HepG2 (cell line): ENCODE measurements around the gene UBTF. TPM values are rescaled to one million over a fixed set of nuclear protein-coding genes. Genes with fewer than 3 reads are reported as not detected.
A peak's percentile ranks its signal among the peaks of the same experiment; 100 is the strongest.

ENCODE experiments used
- ARNT2 ChIP-seq: sonication (generic); formaldehyde crosslinking; IDR thresholded peaks from 2 replicates; pipeline ENCODE4 v1.8.0; 2022; ENCODE audit warnings: mild to moderate bottlenecking, low read depth, missing genetic modification reagents, moderate library complexity
- HHEX ChIP-seq: IDR thresholded peaks from 2 replicates; pipeline ENCODE4 v1.6.1; 2016; ENCODE audit warnings: control low read depth
- HNF4G ChIP-seq, 2 experiments: sonication (generic) in 1 of 2; formaldehyde crosslinking in 1 of 2; IDR thresholded peaks; 2 replicates each; pipeline versions ENCODE4 v1.4.0 to v1.6.1; 2011 to 2020; ENCODE audit warnings: borderline replicate concordance in 2 of 2, low read depth in 2 of 2, mild to moderate bottlenecking in 2 of 2, low read length in 1 of 2, missing genetic modification reagents in 1 of 2, moderate library complexity in 1 of 2
- HNRNPLL ChIP-seq: fragments of 200-400 bp; formaldehyde crosslinking; IDR thresholded peaks from 2 replicates; pipeline ENCODE4 v1.6.1; 2017; ENCODE audit warnings: mild to moderate bottlenecking, low read depth, low read length; ENCODE audit not compliant: poor library complexity, severe bottlenecking
- ISL2 ChIP-seq: sonication (generic); formaldehyde crosslinking; IDR thresholded peaks from 2 replicates; pipeline ENCODE4 v1.5.0; 2020; ENCODE audit warnings: missing genetic modification reagents
- KDM1A ChIP-seq: IDR thresholded peaks from 2 replicates; pipeline ENCODE4 v1.6.1; 2016; ENCODE audit warnings: missing compliant biosample characterization
- KLF6 ChIP-seq: IDR thresholded peaks from 2 replicates; pipeline ENCODE4 v1.8.0; 2016; ENCODE audit warnings: missing biosample characterization, missing genetic modification reagents
- TP53 ChIP-seq: sonication (generic); formaldehyde crosslinking; conservative IDR thresholded peaks from 2 replicates; pipeline ENCODE4 v1.4.0; 2020; ENCODE audit warnings: missing genetic modification reagents
- XRCC5 ChIP-seq: fragments of 200-400 bp; formaldehyde crosslinking; optimal IDR thresholded peaks from 2 replicates; pipeline ENCODE3; 2017; ENCODE audit warnings: mild to moderate bottlenecking, low read length
- ZBTB20 ChIP-seq: sonication (generic); formaldehyde crosslinking; IDR thresholded peaks from 2 replicates; pipeline ENCODE4 v1.8.1; 2023; ENCODE audit warnings: missing genetic modification reagents, low read depth, mild to moderate bottlenecking, borderline replicate concordance
- ZFP90 ChIP-seq: sonication (generic); formaldehyde crosslinking; IDR thresholded peaks from 2 replicates; pipeline ENCODE4 v1.8.0; 2022; ENCODE audit warnings: missing genetic modification reagents, mild to moderate bottlenecking, inconsistent platforms, borderline replicate concordance
- ZNF235 ChIP-seq: sonication (generic); formaldehyde crosslinking; IDR thresholded peaks from 2 replicates; pipeline ENCODE4 v1.8.1; 2023; ENCODE audit warnings: mild to moderate bottlenecking, missing genetic modification reagents, borderline replicate concordance
- ZNF383 ChIP-seq: sonication (generic); formaldehyde crosslinking; IDR thresholded peaks from 2 replicates; pipeline ENCODE4 v1.4.0; 2020; ENCODE audit warnings: missing genetic modification reagents, mild to moderate bottlenecking, borderline replicate concordance
- polyA plus RNA-seq, 8 experiments: library from polyadenylated mRNA; depleted of rRNA in 3 of 8; stranded (reverse) in 7 of 8; unstranded in 1 of 8; fragments of >200 nt; fragmentation: Illumina TruSeq in 4 of 8; extraction: Trizol in 4 of 8; gene quantifications; 2 replicates each; pipeline versions ENCODE4 v1.2.1 to v1.2.3, GENCODE V29; 2011 to 2016; ENCODE audit warnings: low read depth in 4 of 8, missing spikeins in 1 of 8, mixed read lengths in 1 of 8; ENCODE audit not compliant: insufficient read depth in 1 of 8
- total RNA-seq, 5 experiments: library from RNA; depleted of rRNA; stranded (reverse); fragments of >200 nt; fragmentation: Illumina TruSeq; extraction: Trizol; gene quantifications; 2 replicates each; pipeline ENCODE4 v1.2.3, GENCODE V29; 2016; ENCODE audit warnings: low read depth in 1 of 5
- TF ChIP-seq, protein P1 (sequence below): sonication (generic); formaldehyde crosslinking; IDR thresholded peaks from 2 replicates; pipeline ENCODE4 v1.4.0; 2020; ENCODE audit warnings: missing genetic modification reagents, borderline replicate concordance
- TF ChIP-seq, protein P2 (sequence below): sonication (generic); formaldehyde crosslinking; IDR thresholded peaks from 2 replicates; pipeline ENCODE4 v1.4.0; 2020; ENCODE audit warnings: mild to moderate bottlenecking, missing genetic modification reagents
- TF ChIP-seq, protein P3 (sequence below): IDR thresholded peaks from 2 replicates; pipeline ENCODE4 v1.6.1; 2016; ENCODE audit warnings: low read depth
- TF ChIP-seq, protein P4 (sequence below): IDR thresholded peaks from 2 replicates; pipeline ENCODE4 v1.6.1; 2016
- TF ChIP-seq, protein P5 (sequence below): sonication (generic); formaldehyde crosslinking; IDR thresholded peaks from 2 replicates; pipeline ENCODE4 v1.5.0; 2020; ENCODE audit warnings: mild to moderate bottlenecking, missing genetic modification reagents, borderline replicate concordance

UBTF gene
- total and polyA plus RNA-seq, 2 of the 13 experiments (the other 11 are each of a cell fraction or from before 2014, with no cell fraction given) = 15.2 to 60.9 TPM

DNA sequence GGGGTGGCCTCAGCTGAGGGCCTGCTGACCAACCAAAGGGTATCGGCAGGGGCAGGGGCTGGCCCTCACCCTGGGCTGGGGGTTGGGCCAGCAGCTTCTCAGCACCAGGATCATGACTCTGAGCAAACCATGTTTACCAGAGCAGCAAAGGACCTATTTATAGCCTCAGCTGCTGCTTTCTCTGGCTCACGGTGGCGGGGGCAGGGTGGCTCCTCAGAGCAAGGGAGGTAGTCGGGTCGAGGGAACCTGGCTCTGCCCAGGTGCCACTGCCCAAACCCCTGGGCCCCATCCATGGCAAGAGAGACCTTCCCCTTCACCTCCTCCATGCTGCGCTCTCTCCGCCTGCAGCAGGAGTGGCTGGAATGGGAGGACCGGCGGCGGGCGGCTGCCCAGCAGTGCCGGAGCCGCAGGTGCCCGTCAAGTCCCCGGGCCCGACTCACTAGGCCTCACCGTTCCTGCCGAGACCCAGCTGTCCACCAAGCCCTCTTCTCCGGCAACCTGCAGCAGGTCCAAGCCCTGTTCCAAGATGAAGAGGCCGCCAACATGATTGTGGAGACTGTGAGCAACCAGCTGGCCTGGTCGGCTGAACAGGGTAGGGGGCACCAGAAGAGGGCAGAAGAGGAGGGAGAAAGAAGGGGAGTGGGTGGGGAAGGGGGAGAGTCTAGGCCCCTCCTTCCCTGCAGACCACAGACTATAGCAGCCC is 48.8 kb downstream of the UBTF start, which contains the start of gene ASB16 (continued):
- TF ChIP-seq, protein P1, sequence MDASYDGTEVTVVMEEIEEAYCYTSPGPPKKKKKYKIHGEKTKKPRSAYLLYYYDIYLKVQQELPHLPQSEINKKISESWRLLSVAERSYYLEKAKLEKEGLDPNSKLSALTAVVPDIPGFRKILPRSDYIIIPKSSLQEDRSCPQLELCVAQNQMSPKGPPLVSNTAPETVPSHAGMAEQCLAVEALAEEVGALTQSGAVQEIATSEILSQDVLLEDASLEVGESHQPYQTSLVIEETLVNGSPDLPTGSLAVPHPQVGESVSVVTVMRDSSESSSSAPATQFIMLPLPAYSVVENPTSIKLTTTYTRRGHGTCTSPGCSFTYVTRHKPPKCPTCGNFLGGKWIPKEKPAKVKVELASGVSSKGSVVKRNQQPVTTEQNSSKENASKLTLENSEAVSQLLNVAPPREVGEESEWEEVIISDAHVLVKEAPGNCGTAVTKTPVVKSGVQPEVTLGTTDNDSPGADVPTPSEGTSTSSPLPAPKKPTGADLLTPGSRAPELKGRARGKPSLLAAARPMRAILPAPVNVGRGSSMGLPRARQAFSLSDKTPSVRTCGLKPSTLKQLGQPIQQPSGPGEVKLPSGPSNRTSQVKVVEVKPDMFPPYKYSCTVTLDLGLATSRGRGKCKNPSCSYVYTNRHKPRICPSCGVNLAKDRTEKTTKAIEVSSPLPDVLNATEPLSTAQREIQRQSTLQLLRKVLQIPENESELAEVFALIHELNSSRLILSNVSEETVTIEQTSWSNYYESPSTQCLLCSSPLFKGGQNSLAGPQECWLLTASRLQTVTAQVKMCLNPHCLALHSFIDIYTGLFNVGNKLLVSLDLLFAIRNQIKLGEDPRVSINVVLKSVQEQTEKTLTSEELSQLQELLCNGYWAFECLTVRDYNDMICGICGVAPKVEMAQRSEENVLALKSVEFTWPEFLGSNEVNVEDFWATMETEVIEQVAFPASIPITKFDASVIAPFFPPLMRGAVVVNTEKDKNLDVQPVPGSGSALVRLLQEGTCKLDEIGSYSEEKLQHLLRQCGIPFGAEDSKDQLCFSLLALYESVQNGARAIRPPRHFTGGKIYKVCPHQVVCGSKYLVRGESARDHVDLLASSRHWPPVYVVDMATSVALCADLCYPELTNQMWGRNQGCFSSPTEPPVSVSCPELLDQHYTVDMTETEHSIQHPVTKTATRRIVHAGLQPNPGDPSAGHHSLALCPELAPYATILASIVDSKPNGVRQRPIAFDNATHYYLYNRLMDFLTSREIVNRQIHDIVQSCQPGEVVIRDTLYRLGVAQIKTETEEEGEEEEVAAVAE (CRISPR knock-in tag) = 0 out of 2 replicates have a peak, but pooled peaks have one; percentile 12
- TF ChIP-seq HHEX (CRISPR knock-in tag) (no peak), XRCC5 (no peak), HNF4G (IDR thresholded peaks at IDR 0.05; ENCODE audit: borderline replicate concordance, low read depth, low read length) (no peak), HNF4G (CRISPR knock-in tag; IDR thresholded peaks at IDR 0.05; ENCODE audit: borderline replicate concordance, low read depth) (no peak), KDM1A (no peak), ARNT2 (CRISPR knock-in tag) (no peak), HNRNPLL (peak; percentile 67), ZFP90 (no peak), ZNF235 (no peak), TP53 (no peak), ISL2 (no peak), ZNF383 (CRISPR knock-in tag) (no peak), KLF6 (CRISPR knock-in tag) (no peak), ZBTB20 (CRISPR knock-in tag) (0 out of 2 replicates have a peak, but pooled peaks have one; percentile 8)
- TF ChIP-seq, protein P2, sequence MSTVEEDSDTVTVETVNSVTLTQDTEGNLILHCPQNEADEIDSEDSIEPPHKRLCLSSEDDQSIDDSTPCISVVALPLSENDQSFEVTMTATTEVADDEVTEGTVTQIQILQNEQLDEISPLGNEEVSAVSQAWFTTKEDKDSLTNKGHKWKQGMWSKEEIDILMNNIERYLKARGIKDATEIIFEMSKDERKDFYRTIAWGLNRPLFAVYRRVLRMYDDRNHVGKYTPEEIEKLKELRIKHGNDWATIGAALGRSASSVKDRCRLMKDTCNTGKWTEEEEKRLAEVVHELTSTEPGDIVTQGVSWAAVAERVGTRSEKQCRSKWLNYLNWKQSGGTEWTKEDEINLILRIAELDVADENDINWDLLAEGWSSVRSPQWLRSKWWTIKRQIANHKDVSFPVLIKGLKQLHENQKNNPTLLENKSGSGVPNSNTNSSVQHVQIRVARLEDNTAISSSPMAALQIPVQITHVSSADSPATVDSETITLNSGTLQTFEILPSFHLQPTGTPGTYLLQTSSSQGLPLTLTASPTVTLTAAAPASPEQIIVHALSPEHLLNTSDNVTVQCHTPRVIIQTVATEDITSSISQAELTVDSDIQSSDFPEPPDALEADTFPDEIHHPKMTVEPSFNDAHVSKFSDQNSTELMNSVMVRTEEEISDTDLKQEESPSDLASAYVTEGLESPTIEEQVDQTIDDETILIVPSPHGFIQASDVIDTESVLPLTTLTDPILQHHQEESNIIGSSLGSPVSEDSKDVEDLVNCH (CRISPR knock-in tag) = no peak
- TF ChIP-seq, protein P3, sequence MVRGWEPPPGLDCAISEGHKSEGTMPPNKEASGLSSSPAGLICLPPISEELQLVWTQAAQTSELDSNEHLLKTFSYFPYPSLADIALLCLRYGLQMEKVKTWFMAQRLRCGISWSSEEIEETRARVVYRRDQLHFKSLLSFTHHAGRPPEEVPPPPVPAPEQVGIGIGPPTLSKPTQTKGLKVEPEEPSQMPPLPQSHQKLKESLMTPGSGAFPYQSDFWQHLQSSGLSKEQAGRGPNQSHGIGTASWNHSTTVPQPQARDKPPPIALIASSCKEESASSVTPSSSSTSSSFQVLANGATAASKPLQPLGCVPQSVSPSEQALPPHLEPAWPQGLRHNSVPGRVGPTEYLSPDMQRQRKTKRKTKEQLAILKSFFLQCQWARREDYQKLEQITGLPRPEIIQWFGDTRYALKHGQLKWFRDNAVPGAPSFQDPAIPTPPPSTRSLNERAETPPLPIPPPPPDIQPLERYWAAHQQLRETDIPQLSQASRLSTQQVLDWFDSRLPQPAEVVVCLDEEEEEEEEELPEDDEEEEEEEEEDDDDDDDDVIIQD = no peak
- TF ChIP-seq, protein P4, sequence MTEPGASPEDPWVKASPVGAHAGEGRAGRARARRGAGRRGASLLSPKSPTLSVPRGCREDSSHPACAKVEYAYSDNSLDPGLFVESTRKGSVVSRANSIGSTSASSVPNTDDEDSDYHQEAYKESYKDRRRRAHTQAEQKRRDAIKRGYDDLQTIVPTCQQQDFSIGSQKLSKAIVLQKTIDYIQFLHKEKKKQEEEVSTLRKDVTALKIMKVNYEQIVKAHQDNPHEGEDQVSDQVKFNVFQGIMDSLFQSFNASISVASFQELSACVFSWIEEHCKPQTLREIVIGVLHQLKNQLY (CRISPR knock-in tag) = no peak
- TF ChIP-seq, protein P5, sequence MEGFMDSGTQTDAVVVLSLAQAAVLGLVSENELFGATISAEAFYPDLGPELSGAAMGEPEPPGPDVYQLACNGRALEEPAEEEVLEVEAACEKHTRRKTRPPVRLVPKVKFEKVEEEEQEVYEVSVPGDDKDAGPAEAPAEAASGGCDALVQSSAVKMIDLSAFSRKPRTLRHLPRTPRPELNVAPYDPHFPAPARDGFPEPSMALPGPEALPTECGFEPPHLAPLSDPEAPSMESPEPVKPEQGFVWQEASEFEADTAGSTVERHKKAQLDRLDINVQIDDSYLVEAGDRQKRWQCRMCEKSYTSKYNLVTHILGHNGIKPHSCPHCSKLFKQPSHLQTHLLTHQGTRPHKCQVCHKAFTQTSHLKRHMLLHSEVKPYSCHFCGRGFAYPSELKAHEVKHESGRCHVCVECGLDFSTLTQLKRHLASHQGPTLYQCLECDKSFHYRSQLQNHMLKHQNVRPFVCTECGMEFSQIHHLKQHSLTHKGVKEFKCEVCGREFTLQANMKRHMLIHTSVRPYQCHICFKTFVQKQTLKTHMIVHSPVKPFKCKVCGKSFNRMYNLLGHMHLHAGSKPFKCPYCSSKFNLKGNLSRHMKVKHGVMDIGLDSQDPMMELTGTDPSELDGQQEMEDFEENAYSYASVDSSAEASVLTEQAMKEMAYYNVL = no peak
